ENCODE results near the gene IKZF1.

IKZF1 gene

DNA sequence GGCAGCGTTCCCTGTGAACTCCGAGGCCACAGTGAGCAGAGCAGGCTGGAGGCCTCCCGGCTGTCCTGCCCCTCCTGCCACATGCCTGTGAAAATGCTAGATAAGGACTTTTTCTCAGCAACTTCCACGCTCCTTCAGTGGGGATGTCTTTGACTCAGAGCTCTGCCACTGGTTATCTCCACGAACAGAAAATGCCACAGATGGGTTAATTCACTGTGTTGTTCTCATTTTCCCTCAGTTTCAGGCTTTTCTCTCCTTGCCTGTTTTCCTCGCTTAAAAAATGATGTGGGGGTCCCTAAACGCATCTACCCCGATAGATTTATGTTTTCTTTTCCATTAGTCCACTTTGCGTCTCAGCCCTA lies 51.3 kb downstream of the IKZF1 start:
- DNase-seq (ENCODE audit: low spot score), result no peak

DNA sequence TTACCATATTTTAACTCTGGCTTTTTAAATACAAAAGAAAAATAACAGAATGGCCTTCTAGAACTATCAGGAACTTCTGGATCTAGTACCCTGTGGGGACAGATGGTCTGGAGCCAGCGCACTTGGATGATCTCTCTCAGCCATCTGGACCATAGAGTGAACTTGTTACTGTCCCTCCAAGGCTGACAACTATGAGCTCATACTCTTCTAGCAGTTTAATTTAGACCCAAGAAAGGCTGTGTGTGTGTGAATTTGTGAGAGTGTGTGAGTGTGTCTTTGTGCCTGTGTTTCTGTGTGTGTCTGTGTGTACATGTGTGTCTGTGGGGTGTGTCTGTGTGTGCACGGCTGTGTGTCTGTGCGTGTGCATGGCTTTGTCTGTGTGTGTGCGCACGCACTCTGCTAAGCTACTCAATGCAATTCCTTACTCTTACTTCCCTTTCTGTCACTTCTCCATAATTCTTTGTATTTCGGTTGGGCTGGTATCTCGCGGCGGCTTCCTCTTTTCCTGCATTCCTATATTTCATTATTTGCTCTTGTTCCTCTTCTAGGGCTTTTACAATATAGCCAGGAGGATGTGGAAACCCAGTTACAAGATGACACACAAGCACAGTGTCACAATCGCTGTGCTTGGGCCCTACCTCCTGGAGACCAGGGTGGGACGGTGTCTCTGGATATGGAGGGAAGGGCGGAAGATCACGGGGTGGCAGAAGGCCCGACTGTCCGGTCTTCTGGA lies 51.9 kb downstream of the IKZF1 start:
- DNase-seq (ENCODE audit: low spot score), result no peak

DNA sequence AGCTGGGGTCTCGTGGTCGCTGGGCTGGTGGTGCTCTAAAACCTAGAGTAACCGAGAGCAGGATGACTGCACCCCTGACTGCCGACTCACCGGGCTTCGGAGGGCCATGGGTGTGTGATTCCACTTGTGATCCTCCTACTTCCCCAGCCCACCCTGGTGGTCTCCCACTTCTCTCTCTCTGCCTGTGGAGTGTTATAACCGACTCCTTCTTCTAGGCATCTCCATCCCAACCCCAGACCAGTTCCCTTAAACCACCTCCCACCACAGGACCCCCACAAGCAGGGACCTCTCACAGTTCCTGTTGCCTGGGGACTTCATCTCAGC lies 52.4 kb downstream of the IKZF1 start:
- no peak for DNase-seq (ENCODE audit: low spot score)

DNA sequence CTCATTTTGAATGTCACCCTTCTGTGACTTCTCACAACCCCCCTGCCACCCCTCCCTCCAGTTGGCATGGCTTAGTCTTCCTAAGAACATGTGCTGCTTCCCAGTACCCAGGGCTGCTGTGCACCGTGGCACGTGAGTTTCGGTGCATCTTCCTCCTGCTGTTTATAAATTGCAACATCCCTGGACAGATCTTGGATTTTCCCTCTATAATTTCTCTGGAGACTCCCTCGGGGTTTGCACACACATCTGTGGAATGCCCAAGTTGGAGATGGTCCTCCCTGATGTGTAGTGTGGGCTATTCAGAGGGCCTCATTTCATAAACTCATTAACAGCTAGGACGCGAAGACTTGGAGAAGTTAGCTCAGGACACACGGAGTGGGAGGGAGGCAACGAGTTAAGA lies 52.9 kb downstream of the IKZF1 start:
- no peak for DNase-seq (ENCODE audit: low spot score)

DNA sequence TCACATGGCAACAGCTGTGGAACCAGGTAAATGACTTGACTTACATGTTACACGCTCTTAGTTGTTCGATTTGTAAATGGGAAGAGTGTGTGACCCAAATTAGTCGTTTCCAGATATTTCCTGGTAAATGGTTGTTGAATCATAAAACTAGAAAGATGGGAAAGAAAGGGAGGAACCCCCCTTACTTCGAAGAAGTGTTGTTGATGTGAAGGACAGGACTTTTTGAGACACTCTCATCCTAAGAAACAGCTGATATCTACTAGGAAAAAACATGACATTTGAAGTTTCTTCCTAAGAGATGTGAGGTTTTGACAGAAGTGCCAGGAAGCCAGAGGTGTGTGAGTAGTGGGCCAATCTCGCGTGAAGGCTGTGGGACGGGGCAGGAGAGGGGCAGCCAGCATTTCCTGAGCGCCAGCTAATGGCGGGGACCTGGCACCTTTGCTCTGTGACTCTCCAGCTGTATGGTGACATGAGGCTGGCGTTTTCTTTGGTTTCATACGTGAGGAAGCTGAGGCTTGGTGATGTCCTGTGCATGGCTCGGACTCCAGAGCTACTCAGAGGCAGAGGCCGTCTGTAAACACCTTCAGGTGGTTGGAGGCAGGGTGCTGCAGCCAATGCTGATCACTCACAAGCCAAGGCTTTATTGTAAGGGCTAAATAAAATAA lies 53.7 kb downstream of the IKZF1 start:
- no peak for DNase-seq (ENCODE audit: low spot score)

DNA sequence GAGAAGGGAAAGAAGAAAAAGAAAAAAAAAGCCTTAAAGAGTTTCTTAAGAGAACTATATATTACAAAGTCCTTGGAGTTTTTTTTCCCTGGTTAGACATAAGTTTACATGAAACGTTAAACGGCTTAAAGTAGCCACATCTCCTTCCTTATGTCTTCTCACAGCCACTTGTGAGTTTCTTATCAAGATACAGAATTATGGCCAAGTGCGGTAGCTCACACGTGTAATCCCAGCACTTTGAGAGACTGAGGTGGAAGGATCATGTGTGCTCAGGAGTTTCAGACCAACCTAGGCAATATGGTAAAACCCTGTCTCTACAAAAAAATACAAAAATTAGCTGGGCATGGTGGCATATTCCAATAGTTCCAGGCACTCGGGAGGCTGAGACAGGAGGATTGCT lies 54.3 kb downstream of the IKZF1 start:
- DNase-seq (ENCODE audit: low spot score), result no peak

DNA sequence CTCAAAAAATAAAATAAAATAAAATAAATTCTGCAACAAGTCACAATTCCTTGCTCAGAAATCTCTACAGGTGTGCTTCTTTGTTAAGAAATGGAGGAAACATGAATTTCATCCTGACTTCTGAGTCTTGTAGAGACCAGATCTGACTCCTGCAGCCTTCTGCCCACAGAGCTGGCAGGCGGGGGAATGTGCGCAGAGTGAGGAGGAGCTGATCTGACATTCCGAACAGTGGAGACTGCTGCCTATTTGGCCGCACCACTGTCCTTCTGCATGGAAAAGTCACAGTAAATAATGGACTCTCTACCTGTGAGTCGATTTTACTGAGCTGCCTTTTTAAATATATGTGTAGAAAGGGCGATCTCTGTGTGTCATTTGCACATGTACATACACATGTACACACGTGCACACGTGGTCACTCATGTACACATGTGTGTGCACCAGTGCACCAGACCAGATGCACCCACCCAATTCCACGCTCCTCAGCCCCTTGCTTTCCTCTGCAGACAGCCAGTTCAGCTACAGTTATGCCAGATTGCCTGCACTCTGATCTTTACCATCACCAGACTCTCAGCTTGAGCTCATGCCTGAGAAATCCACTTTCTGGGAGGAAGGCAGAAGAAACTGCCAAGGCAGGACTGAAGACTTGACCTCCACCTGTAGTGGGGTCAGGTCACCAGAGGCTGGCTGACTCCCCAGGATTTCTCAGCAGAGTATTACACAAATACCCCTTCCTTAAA lies 54.9 kb downstream of the IKZF1 start:
- no peak for DNase-seq (ENCODE audit: low spot score)

DNA sequence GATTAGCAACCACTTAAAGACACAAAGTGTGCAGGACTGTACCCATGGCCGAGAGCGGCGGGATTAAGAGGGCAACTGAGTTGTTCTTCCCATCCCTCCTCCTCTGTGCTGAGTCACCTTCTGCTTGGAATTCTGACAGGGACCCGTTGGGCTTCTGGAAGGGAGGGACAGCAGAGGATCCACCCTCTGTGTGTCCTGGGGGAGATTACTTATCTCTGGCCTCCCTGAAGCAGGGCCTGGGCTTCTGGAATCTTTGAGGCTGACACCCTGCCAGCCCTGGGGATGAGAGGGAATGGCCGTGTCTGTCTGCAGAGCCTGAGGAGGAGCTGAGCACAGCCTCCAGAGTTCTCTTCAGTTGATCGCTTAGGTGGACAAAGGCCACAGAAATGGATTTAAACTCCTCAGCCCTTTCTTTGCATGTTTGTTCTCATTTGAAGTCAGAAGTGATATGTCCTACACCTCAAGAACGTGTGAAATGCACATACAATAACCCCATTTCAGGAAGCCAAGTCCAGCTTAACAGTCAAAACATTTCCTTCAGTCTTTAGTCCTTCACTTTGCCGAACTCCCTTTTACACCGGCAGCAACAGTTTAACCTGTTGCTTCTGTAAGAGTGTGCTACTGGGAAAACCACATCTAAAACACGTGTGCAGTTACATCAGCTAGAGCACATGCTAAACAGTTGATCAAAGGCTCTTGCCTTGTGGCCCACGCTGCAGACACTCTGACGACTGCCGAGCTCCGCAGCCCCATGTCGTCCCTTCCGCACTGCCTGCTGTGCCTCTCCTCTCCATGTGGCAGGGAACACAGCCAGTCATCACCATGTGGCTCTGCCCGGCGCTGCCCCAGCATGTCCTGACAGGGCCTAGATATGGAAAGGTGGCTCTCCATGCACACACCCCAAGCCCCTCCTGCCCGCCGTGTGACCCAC lies 55.7 kb downstream of the IKZF1 start:
- DNase-seq (ENCODE audit: low spot score), result no peak

DNA sequence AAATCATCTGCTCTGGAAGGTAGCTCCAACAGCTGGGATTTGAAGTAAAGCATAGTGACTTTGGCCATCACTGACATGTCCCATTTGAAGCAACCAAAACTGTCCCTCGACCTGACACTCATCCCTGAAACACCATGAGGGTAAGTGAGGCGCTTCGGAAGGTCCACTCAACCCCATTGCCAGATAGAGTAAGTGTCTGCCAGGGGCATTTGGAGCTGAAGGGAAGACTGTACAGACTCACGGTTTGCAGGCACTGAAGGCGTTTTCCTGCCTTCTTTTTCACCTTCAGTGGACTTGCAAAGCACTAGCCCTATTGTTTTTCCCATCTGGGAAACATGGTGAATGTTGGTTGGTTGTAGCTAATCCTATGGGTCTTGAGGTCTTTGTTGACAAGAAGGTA lies 57.6 kb downstream of the IKZF1 start:
- DNase-seq (ENCODE audit: low spot score), result no peak

DNA sequence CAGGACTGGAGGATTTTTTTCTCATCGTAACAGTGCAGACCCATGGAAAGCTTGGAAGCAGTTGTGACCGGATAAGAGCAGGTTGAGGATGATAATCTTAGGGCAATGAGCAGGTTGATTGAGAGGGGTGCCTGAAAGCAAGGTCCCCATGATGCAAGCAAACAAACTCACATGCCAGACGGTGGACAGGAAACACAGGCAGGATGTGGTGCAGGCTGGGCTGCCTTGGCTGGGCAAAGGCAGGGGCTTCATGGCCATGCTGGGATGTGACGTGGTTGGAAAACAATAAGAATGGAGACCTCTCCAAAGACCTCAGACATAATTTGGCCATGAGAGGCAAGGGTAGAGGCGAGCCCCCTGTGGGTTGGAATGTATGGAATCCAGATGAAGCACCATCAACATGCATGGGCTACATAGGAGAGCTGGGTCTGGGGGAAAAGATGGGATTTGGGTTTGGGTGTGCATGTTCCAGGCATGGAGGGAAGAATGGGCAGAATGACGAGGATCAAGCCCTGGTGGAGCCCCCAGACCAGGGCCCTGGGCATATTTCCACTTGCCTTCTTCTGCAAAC lies 58.3 kb downstream of the IKZF1 start:
- DNase-seq (ENCODE audit: low spot score), result no peak

DNA sequence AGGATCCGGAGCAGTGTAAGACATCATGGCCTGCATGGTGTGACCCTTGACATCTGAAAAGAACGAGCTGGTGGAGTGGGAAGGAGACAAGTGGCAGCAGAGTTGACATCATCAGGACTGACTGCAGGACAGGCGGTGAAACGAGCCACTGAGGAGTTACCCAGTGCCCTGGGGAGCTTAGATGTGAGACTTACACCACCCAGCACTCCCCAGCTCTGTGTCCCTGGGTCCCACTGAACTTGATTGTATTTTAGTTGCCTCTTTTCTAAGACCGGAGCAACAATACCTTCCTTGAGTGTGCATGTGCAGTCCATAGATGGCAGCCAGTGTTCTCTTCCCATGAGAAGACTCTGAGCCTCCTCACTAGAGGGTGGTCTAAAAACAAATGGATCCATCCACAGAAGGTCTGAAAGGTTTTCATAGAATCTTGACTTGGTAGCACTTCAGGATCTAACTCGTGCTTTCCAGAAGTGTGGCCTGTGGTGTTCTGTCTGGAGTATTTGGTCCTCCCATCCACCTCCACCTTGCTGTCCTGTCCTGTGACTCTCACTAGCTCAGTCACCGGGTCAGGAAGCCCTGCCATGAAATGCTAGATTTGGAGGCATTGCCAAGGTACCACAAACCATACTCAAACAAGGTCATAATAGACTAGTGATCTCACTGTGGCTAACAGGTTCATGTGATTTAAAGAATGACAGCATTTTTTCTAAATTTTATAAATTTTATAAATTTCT lies 59.0 kb downstream of the IKZF1 start:
- no peak for DNase-seq (ENCODE audit: low spot score)

DNA sequence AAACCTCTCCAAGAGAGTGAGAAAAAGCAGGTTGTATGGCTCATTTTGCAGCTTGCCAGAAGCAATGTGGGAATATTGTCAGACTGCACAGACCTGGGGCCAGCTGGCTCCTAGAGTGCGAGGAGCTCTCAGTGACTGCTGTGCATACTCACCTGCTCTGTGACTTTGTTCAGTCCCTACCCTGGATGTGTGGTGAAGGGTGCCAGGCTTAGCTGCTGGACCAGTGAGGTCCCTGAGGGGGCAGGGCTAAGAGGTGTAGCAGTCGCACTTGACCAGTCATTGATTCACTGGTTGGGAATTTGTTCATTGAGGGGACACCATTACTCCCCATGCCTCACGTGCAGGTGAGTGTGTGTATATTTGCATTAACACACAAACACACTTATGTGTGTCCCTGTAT lies 60.1 kb downstream of the IKZF1 start:
- DNase-seq (ENCODE audit: low spot score), result no peak

DNA sequence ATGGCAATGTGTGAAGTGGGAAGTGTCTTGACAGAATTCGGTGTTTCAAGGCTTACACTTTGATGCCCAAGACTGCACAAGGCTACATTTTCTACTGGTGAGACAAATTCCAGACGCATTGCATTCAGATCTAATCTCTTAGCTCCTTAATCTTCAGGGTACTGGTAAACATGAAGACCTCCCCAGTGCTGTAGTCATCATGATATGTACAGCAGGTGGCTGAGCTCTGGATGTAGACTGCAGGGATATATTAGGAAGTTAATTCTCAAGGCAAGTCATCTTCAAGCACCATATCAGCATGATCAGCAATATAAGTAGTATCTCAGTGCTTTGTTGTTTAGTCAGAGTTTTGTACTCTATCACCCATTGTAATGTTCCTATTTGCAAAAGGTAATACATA lies 61.8 kb downstream of the IKZF1 start:
- no peak for DNase-seq (ENCODE audit: low spot score)

DNA sequence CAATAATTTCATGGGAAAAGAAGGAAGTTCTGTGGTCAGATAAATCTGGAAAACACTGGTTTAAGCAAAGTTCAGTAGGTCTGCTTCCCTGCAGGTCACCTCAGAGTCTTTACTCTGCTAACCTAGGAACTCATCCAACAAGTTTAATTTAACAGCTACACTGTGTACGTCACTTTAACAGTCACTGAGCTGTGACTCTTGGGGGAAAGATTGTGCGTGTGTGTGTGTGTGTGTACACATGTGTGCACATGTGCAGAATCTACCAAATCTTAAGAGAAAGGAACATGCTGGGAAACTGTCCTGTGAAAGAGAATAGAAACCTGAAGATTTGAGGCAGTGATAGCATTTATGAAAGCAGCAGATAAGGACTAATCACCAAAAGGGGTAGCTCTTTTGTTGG lies 62.6 kb downstream of the IKZF1 start:
- no peak for DNase-seq (ENCODE audit: low spot score)

DNA sequence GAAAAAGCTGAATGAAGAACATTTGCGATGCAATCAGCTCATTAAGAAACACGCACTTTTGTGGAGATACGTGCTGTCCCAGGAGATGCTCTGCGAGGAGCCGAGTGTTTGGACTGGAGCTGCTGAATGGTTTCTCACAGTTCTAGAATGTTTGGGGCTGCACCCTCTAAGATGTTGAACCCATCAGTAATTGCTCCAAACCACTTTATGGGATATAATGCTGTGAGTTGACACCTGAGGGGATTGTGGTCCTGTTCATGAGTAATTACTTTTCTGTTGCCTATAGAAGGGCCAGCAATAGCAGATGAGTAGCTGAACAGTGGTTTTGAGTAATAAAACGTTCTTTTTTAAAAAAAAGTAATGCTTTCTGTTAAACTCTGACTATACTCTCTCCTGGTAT lies 63.1 kb downstream of the IKZF1 start:
- DNase-seq (ENCODE audit: low spot score), result no peak

DNA sequence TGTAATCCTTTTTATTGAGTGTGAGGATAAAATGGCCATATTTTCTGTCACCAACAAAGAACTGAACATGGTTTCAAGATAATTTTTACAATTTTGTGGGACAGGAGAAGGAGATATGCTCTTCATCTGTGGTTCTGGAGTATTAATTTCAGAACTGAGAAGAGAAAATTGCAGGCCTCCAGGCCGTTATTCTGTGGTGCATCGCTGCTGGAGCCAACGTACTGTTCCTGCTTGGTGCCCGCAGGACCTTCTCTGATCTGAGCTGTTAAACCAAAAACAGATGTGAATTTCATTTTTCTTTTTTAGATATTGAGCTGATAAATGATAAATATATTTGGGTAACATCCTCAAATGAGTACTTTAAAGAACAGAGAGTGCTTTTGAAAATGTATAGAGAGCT lies 63.9 kb downstream of the IKZF1 start:
- DNase-seq (ENCODE audit: low spot score), result no peak

DNA sequence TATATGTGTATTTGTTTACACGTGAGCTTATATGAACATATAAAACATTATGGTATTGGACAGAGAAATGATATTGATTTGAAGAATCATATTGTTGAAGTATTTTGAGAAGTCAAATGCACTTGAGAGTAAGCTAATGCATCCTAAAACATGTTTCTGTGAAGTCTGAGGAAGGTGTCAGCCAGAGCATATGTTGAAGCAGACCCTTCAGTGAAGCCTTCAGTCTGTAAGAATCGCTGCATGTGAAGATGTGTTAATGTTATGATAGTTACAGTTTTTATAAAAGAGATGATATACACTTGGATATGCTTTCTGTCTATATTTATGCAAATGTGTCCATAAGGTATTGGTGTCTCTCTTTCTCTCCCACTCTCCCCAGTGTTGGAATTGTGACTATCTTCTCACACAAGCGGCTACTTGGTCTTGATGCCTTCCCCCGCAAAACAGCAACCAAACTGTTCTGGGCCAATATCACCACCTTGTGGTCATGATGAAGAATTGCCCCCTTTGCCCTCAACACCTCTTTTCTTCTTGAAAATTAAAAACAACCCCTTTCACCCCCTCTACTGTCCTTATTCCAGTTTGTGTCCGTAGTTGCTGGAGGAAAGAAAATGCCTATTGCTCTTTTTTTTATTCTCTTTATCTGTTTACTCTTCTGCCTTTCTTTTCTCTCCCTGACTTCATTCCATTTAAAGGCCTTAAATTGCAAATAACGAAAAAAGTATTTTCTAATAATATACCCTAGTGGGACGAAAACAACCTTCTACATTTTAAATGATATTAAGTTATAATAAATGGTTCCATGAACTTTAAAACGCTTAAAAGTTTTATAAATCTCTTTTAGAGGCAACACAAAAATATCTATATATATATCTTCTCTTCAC lies 64.9 kb downstream of the IKZF1 start:
- no peak for DNase-seq (ENCODE audit: low spot score)

DNA sequence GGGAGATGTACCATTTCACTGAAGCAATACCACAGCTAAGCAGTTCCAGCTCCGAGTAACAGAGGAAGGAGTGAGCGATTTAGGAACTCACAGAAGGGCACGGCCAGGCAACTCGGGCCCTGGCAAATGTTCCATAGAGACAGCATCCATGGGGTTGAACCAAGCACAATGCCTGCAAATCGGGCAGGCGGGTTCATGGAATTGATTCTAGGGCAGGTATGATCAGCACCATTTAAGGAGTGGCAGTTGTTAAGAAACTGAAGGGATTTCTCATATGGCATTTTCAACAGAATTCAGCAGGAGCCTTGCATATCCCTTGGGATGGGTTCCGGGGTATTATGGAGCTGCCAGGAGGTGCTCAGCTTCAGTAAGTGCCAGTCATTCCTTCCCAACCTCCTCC lies 66.4 kb downstream of the IKZF1 start:
- no peak for DNase-seq (ENCODE audit: low spot score)

DNA sequence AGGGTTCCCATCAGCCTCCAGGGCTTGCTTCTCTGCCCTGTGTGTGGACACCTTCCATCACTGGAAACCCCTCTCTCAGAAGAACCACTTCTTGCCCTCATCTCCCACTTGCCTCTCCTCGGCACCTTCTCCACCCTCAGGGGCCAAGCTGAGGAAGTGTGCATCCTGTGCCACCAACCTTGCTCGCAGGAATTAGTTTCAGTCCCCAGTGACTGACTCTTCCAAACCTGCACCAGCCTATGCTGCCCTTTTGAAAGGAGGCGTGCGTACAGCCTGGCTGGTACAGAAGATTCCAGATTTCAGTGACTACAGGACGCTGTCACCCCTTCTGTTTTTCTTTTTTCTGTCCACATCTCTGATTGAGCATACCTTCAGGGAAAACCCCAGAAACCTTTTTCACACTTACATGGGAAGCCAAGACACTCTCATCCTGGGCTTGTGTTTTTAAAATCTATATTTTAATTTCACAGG lies 67.1 kb downstream of the IKZF1 start:
- no peak for DNase-seq (ENCODE audit: low spot score)

DNA sequence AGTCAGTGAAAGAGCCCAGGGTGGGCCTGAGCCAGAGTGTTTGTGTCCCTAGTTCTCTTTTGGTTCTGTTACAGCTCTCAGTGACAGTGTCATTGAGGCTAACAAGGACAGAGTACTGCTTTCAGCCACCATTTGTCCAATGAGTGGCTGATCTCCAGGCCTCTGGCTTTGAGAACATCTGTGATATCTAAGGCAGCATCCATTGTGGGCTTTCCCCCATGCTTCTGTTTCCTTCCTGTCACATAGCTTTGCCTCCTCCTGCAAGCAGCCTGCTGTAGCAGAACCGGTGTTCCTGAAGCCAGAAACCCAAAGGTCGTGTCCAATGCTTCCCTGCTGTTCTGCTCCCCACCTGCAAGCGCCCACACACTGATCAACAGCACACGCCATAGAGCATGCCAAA lies 68.4 kb downstream of the IKZF1 start:
- no peak for DNase-seq (ENCODE audit: low spot score)
